Kidney (tissue), 14 donors: ENCODE results near the gene CGREF1. TPM values are rescaled to one million over a fixed set of nuclear protein-coding genes. Genes with fewer than 3 reads are reported as not detected.

Experiments used
- DNase-seq, 5 donors: peaks; one replicate each; pipeline ENCODE4 v3.0.0-alpha.2; 2013 to 2020
- FAIRE-seq: peaks from 2 replicates; lab custom pipeline; 2012; peaks lifted over from hg19 to GRCh38; lab: Jason Lieb, UNC
- H3K27ac ChIP-seq, 2 donors: one replicate each; pipeline ENCODE4 v1.7.0; 2013; ENCODE audit warnings: low read depth in 2 of 2, low read length in 2 of 2, inconsistent platforms in 1 of 2
- H3K27me3 ChIP-seq: one replicate; pipeline ENCODE4 v1.7.1; 2013; ENCODE audit warnings: low read length, inconsistent platforms; ENCODE audit not compliant: control insufficient read depth, insufficient read depth
- H3K36me3 ChIP-seq, 3 donors: one replicate each; pipeline versions ENCODE4 v1.7.0 to v1.7.1; 2013; ENCODE audit warnings: low read length in 3 of 3, control low read depth in 1 of 3, inconsistent platforms in 1 of 3; ENCODE audit not compliant: insufficient read depth in 3 of 3, control insufficient read depth in 2 of 3
- H3K4me1 ChIP-seq, 3 donors: one replicate each; pipeline versions ENCODE4 v1.7.0 to v1.7.1; 2013; ENCODE audit warnings: low read length in 3 of 3, inconsistent platforms in 1 of 3, low read depth in 1 of 3; ENCODE audit not compliant: control insufficient read depth in 2 of 3, insufficient read depth in 2 of 3
- H3K4me3 ChIP-seq, 3 donors: one replicate each; pipeline versions ENCODE4 v1.7.0 to v1.8.1; 2013; ENCODE audit warnings: low read length in 3 of 3, control low read depth in 1 of 3, inconsistent platforms in 1 of 3
- H3K9ac ChIP-seq, 3 donors: one replicate each; pipeline versions ENCODE4 v1.7.0 to v1.7.1; 2013; ENCODE audit warnings: low read length in 3 of 3, control low read depth in 1 of 3, inconsistent platforms in 1 of 3
- H3K9me3 ChIP-seq, 3 donors: one replicate each; pipeline versions ENCODE4 v1.7.0 to v1.7.1; 2013; ENCODE audit warnings: low read length in 3 of 3, control low read depth in 1 of 3, inconsistent platforms in 1 of 3; ENCODE audit not compliant: control insufficient read depth in 2 of 3, insufficient read depth in 1 of 3
- intact Hi-C: fragments of 100-400 bp; cut with DNase I; formaldehyde crosslinking; loops from one replicate; pipeline ENCODE4 v1.11.1; 2022
- polyA plus RNA-seq: library from polyadenylated mRNA; stranded (reverse); fragments of 350-450 nt; fragmentation: Illumina TruSeq; extraction: RNeasy Lipid Tissue Mini Kit (QIAGEN cat#74804); gene quantifications from one replicate; pipeline ENCODE4 v1.2.3, GENCODE V29; 2014; ENCODE audit warnings: low read depth, low replicate concordance; ENCODE audit not compliant: insufficient read depth
- total RNA-seq: library from RNA; stranded (reverse); fragmentation: NEBNext Ultra II Directional; extraction: Animal tissue kit (Norgen Biotek cat#: 25700); gene quantifications from one replicate; pipeline ENCODE4 v1.2.1, GENCODE V29; 2021
- TF ChIP-seq, protein P1 (sequence below): IDR thresholded peaks from 3 replicates; pipeline ENCODE4 v1.5.1; 2012; ENCODE audit warnings: mild to moderate bottlenecking, moderate library complexity, borderline replicate concordance; ENCODE audit not compliant: insufficient read depth; ENCODE audit errors: extremely low read depth
- donor health status: control.
- donor health status: control.
- donor health status: control.
- donor health status: control.
- donor health status: control.
- donor health status: DM: yes; HTN: yes; CAD: no.
- donor health status: Normal renal cell carcinoma (clear cell type).

CGREF1 gene
- total and polyA plus RNA-seq, 2 donors from 2014 or later = 3.7 to 3.8 TPM

- Histone ChIP-seq H3K9ac (peak overlapping the region; percentile 53 to 78 (median 57)), H3K4me3 (peak overlapping the region; percentile 59 to 95 (median 90)), H3K9me3 (no peaks in the 10 kb centered on the region), H3K27ac (peak overlapping the region in 1 of 2 donors; percentile 30), H3K27me3 (no peaks in the 10 kb centered on the region), H3K36me3 (peaks cover 2 to 31% (median 14%) of the 10 kb centered on the region in 3 donors), H3K4me1 (peaks cover 2 to 14% (median 2%) of the 10 kb centered on the region in 3 donors)
- TF ChIP-seq, protein P1, sequence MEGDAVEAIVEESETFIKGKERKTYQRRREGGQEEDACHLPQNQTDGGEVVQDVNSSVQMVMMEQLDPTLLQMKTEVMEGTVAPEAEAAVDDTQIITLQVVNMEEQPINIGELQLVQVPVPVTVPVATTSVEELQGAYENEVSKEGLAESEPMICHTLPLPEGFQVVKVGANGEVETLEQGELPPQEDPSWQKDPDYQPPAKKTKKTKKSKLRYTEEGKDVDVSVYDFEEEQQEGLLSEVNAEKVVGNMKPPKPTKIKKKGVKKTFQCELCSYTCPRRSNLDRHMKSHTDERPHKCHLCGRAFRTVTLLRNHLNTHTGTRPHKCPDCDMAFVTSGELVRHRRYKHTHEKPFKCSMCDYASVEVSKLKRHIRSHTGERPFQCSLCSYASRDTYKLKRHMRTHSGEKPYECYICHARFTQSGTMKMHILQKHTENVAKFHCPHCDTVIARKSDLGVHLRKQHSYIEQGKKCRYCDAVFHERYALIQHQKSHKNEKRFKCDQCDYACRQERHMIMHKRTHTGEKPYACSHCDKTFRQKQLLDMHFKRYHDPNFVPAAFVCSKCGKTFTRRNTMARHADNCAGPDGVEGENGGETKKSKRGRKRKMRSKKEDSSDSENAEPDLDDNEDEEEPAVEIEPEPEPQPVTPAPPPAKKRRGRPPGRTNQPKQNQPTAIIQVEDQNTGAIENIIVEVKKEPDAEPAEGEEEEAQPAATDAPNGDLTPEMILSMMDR = no peak
- intact Hi-C loops = no loop called here
- FAIRE-seq (no peak), DNase-seq (peak in 2 of 5 donors; percentile 87 to 92)
Measured at GRCh38 chr2:27051902-27052645, 66.9 kb downstream of the CGREF1 start.

DNA sequence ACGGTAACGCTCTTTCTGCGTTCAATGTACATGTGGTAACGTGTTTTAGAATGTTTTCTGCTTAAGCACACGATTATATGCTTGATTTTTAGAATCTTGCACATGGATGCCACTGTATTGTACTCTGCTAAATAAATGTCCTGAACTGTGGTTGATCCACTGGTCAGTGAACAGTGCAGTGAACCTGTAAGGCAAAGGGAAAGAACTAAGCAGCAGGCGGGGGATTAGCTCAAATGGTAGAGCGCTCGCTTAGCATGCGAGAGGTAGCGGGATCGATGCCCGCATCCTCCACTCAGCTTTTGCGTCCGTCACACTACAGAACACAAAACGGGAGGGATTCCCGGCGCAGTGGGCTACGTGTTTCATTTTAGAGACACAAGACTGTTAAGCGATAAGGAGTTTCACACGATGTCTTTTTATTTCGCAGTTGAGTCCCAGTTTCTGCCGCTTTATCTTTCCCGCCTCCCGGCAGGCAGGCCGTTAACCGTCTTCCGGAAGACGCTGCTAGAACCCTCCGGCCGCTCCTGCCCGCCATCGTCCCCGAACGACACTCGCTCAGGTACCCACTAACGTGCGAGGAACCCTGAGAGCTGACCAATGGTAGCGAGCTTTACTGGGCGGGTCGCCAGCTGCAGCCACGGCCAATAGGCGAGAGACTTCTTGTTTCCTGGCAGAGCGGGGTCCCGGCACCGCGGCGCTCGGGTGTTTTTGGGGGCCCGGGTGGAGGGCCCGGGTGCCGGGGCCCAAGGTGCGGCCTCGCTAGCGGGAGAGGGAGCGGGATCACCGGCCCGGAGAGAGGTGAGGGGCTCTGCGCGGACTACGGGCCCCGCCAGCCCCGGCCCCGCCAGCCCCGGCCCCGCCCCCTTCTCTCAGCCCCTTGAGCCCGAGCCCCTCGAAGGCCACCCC lies 67.7 kb downstream of the CGREF1 start, which contains the start of gene AGBL5:
Gene AGBL5, plus strand, starts transcription at position 673 of the 906 bp plus-strand sequence. CDS start 1,291 bp downstream, outside the sequence.
- intact Hi-C loops = no loop called here
- FAIRE-seq = no peak
- TF ChIP-seq, protein P1 = no peak

More for the DNA sequence above, 67.7 kb downstream of the CGREF1 start, which contains the start of gene AGBL5:
- H3K4me1 ChIP-seq = peaks cover 2 to 14% (median 2%) of the 10 kb centered on the region in 3 donors
- no peaks in the 10 kb centered on the region for H3K9me3 ChIP-seq
- H3K4me3 ChIP-seq = peak within 1 kb of the TSS; percentile 87 to 95 (median 90)
- DNase-seq = peak; percentile 96 to 99 (median 97)
- H3K27me3 ChIP-seq = no peaks in the 10 kb centered on the region
- peak within 1 kb of the TSS; percentile 71 to 93 (median 88) for H3K9ac ChIP-seq
- peaks cover 0 to 26% (median 14%) of the 10 kb centered on the region in 3 donors for H3K36me3 ChIP-seq
- peak within 1 kb of the TSS; percentile 97 for H3K27ac ChIP-seq

Other genes starting within 250 kb of the CGREF1 start
- gene MAPRE3, start 148.5 kb downstream of the CGREF1 start, total RNA-seq = 17.9 TPM
- 49.6 TPM for gene MAPRE3, start 148.5 kb downstream of the CGREF1 start, polyA plus RNA-seq
- 74.8 TPM for gene TMEM214, start 86.2 kb downstream of the CGREF1 start, total RNA-seq
- gene TMEM214, start 86.2 kb downstream of the CGREF1 start, polyA plus RNA-seq = 50.5 TPM
- gene AGBL5, start 67.5 kb downstream of the CGREF1 start, total RNA-seq = 36.5 TPM
- 33.4 TPM for gene AGBL5, start 67.5 kb downstream of the CGREF1 start, polyA plus RNA-seq
- 260 TPM for gene OST4, start 47.5 kb downstream of the CGREF1 start, total RNA-seq
- 718 TPM for gene OST4, start 47.5 kb downstream of the CGREF1 start, polyA plus RNA-seq
- gene EMILIN1, start 40.5 kb downstream of the CGREF1 start, total RNA-seq = 75.2 TPM
- 32.1 TPM for gene EMILIN1, start 40.5 kb downstream of the CGREF1 start, polyA plus RNA-seq
- 18.7 TPM for gene KHK, start 32.4 kb downstream of the CGREF1 start, total RNA-seq
- 538 TPM for gene KHK, start 32.4 kb downstream of the CGREF1 start, polyA plus RNA-seq
- gene ABHD1, start 4.7 kb upstream of the CGREF1 start, total RNA-seq = 0.69 TPM
- 2.9 TPM for gene ABHD1, start 4.7 kb upstream of the CGREF1 start, polyA plus RNA-seq
- 46.1 TPM for gene PREB, start 15.5 kb upstream of the CGREF1 start, total RNA-seq
- 66.7 TPM for gene PREB, start 15.5 kb upstream of the CGREF1 start, polyA plus RNA-seq
- not detected for gene PRR30, start 20.3 kb upstream of the CGREF1 start, total RNA-seq
- not detected for gene PRR30, start 20.3 kb upstream of the CGREF1 start, polyA plus RNA-seq
- 0.38 TPM for gene TCF23, start 29.9 kb upstream of the CGREF1 start, total RNA-seq
- gene TCF23, start 29.9 kb upstream of the CGREF1 start, polyA plus RNA-seq = not detected
- 119 TPM for gene ATRAID, start 92.9 kb upstream of the CGREF1 start, total RNA-seq
- 279 TPM for gene ATRAID, start 92.9 kb upstream of the CGREF1 start, polyA plus RNA-seq
- 27.8 TPM for gene SLC5A6, start 93.1 kb upstream of the CGREF1 start, total RNA-seq
- 10.8 TPM for gene SLC5A6, start 93.1 kb upstream of the CGREF1 start, polyA plus RNA-seq
- 43.4 TPM for gene CAD, start 98.2 kb upstream of the CGREF1 start, total RNA-seq
- 8.8 TPM for gene CAD, start 98.2 kb upstream of the CGREF1 start, polyA plus RNA-seq
- 0.31 TPM for gene SLC30A3, start 143.9 kb upstream of the CGREF1 start, total RNA-seq
- gene SLC30A3, start 143.9 kb upstream of the CGREF1 start, polyA plus RNA-seq = not detected
- gene DNAJC5G, start 156.3 kb upstream of the CGREF1 start, total RNA-seq = not detected
- gene DNAJC5G, start 156.3 kb upstream of the CGREF1 start, polyA plus RNA-seq = not detected
- gene TRIM54, start 163.3 kb upstream of the CGREF1 start, total RNA-seq = 0.31 TPM
- 2.1 TPM for gene TRIM54, start 163.3 kb upstream of the CGREF1 start, polyA plus RNA-seq
- gene UCN, start 189.3 kb upstream of the CGREF1 start, total RNA-seq = 1.4 TPM
- gene UCN, start 189.3 kb upstream of the CGREF1 start, polyA plus RNA-seq = 1.3 TPM
- gene MPV17, start 204.0 kb upstream of the CGREF1 start, total RNA-seq = 66.2 TPM
- gene MPV17, start 204.0 kb upstream of the CGREF1 start, polyA plus RNA-seq = 120 TPM
- gene GTF3C2, start 237.6 kb upstream of the CGREF1 start, total RNA-seq = 59.3 TPM
- 38.3 TPM for gene GTF3C2, start 237.6 kb upstream of the CGREF1 start, polyA plus RNA-seq